HepG2 (cell line): ENCODE results near the gene C21orf58. TPM values are rescaled to one million over a fixed set of nuclear protein-coding genes. Genes with fewer than 3 reads are reported as not detected.
A peak's percentile ranks its signal among the peaks of the same experiment; 100 is the strongest.

Source experiments
- ATAC-seq: fragments of 200-7000 bp; cut with Tn5 transposase; 3 replicates; pipeline ENCODE4 v1.9.1; 2020; ENCODE audit warnings: mild to moderate bottlenecking, moderate library complexity
- BruUV-seq: library from RNA; stranded (reverse); fragments of 400-500 nt; replicated peaks from 2 replicates; lab custom pipeline; 2021; lab: Mats Ljungman, UMichigan
- CTCF ChIA-PET: fragments of 300-600 bp; formaldehyde crosslinking; extraction: SDS; loops from one replicate; lab custom pipeline; 2021; ENCODE audit warnings: low total read pairs, inconsistent platforms, low intra/inter-chr PET ratio; lab: Yijun Ruan, JAX
- POLR2A ChIA-PET: fragments of 350-600 bp; sonication (Branson Sonifier 250); formaldehyde crosslinking; loops from one replicate; lab custom pipeline; 2020; ENCODE audit warnings: antibody characterized with exemption, inconsistent platforms; lab: Yijun Ruan, JAX
- DNase-seq: peaks from one replicate; pipeline ENCODE4 v3.0.0-alpha.2; 2015; ENCODE audit warnings: low spot score
- FAIRE-seq: peaks from 3 replicates; lab custom pipeline; 2011; peaks lifted over from hg19 to GRCh38; lab: Jason Lieb, UNC
- H2AFZ ChIP-seq: one replicate; pipeline ENCODE4 v1.6.1; 2011; ENCODE audit warnings: low read length, inconsistent platforms
- H3K27ac ChIP-seq: fragments of 300-600 bp; 3 replicates; pipeline ENCODE4 v1.8.0; 2011; ENCODE audit warnings: mixed run types, mild to moderate bottlenecking, mixed read lengths, low read length, inconsistent platforms; ENCODE audit not compliant: insufficient read depth; ENCODE audit errors: extremely low read length
- H3K27me3 ChIP-seq, 2 experiments: fragments of 200-600 bp in 1 of 2; 2 replicates in 1 of 2; 3 replicates in 1 of 2; pipeline versions ENCODE4 v1.6.0 to v1.8.0; 2011; ENCODE audit warnings: low read length in 2 of 2, mild to moderate bottlenecking in 2 of 2, moderate library complexity in 2 of 2, inconsistent platforms in 1 of 2; ENCODE audit not compliant: insufficient read depth in 2 of 2, control insufficient read depth in 1 of 2
- H3K36me3 ChIP-seq, 2 experiments: fragments of 200-600 bp in 1 of 2; replicated peaks in 1 of 2; 2 replicates in 1 of 2; 3 replicates in 1 of 2; pipeline versions ENCODE4 v1.5.1 to v1.8.0; 2011; ENCODE audit warnings: low read length in 2 of 2, inconsistent platforms in 1 of 2; ENCODE audit not compliant: insufficient read depth in 2 of 2, control insufficient read depth in 1 of 2
- H3K4me1 ChIP-seq: 2 replicates; pipeline ENCODE4 v1.5.1; 2012; ENCODE audit warnings: low read length, inconsistent platforms; ENCODE audit not compliant: insufficient read depth
- H3K4me2 ChIP-seq: 2 replicates; pipeline ENCODE4 v1.6.0; 2011; ENCODE audit warnings: low read depth, low read length, inconsistent platforms
- H3K4me3 ChIP-seq, 3 experiments: fragments of 200-600 bp in 1 of 3; sonication (generic), shearing (Covaris generic) in 1 of 3; replicated peaks in 1 of 3; 2 replicates each; pipeline ENCODE4 v1.5.1; 2011 to 2016; ENCODE audit warnings: low read length in 3 of 3, inconsistent platforms in 2 of 3, low read depth in 2 of 3, mild to moderate bottlenecking in 2 of 3, control low read depth in 1 of 3, mixed read lengths in 1 of 3; ENCODE audit not compliant: insufficient read depth in 1 of 3
- H3K79me2 ChIP-seq: one replicate; pipeline ENCODE4 v1.6.1; 2011; ENCODE audit warnings: low read length, inconsistent platforms; ENCODE audit not compliant: insufficient read depth
- H3K9ac ChIP-seq: 2 replicates; pipeline ENCODE4 v1.6.0; 2011; ENCODE audit warnings: mild to moderate bottlenecking, low read depth, low read length, inconsistent platforms; ENCODE audit not compliant: insufficient read depth
- H3K9me3 ChIP-seq: 2 replicates; pipeline ENCODE4 v1.5.1; 2012; ENCODE audit warnings: mild to moderate bottlenecking, low read length
- H4K20me1 ChIP-seq: 2 replicates; pipeline ENCODE4 v1.6.0; 2011; ENCODE audit warnings: inconsistent platforms, mild to moderate bottlenecking, low read length, moderate library complexity; ENCODE audit not compliant: insufficient read depth
- AGO2 ChIP-seq: fragments of 200-400 bp; formaldehyde crosslinking; optimal IDR thresholded peaks from 2 replicates; pipeline ENCODE3; 2017; ENCODE audit warnings: mild to moderate bottlenecking, low read depth, low read length, moderate library complexity
- FLYWCH1 ChIP-seq: sonication (generic); formaldehyde crosslinking; IDR thresholded peaks from 2 replicates; pipeline ENCODE4 v1.8.1; 2023; ENCODE audit warnings: mild to moderate bottlenecking, missing genetic modification reagents
- IKZF1 ChIP-seq: fragments of 450-650 bp; IDR thresholded peaks from 2 replicates; pipeline ENCODE4 v1.7.1; 2016
- RFXANK ChIP-seq: IDR thresholded peaks from 2 replicates; pipeline ENCODE4 v1.6.1; 2016
- TCF12 ChIP-seq, 2 experiments: fragments of 450-650 bp in 1 of 2; sonication (generic) in 1 of 2; formaldehyde crosslinking in 1 of 2; IDR thresholded peaks; 2 replicates each; pipeline versions ENCODE4 v1.6.1 to v1.8.0; 2017 to 2022; ENCODE audit warnings: antibody characterized with exemption in 1 of 2, mild to moderate bottlenecking in 1 of 2, missing genetic modification reagents in 1 of 2, moderate library complexity in 1 of 2
- ZFP36L2 ChIP-seq: sonication (generic); formaldehyde crosslinking; IDR thresholded peaks from 2 replicates; pipeline ENCODE4 v1.4.0; 2020; ENCODE audit warnings: missing genetic modification reagents
- ZNF629 ChIP-seq: sonication (generic); formaldehyde crosslinking; conservative IDR thresholded peaks from 2 replicates; pipeline ENCODE4 v1.5.0; 2020; ENCODE audit warnings: missing genetic modification reagents
- WGBS: methylation state at CpG from one replicate; pipeline ENCODE4 v1.1.6; 2017; ENCODE audit warnings: low lambda C conversion rate; 5-methylcytosine and 5-hydroxymethylcytosine counted together
- in situ Hi-C: cut with HindIII; loops from 2 replicates; pipeline ENCODE4 v1.10.0; 2017; ENCODE audit warnings: low pct_unique_long_range_greater_than_20kb; ENCODE audit not compliant: extremely low pct_ligation_motif_present
- intact Hi-C: fragments of 100-400 bp; cut with micrococcal nuclease; formaldehyde crosslinking; loops from one replicate; pipeline ENCODE4 v1.10.0; 2022; ENCODE audit not compliant: unreplicated experiment
- polyA plus RNA-seq, 8 experiments: library from polyadenylated mRNA; depleted of rRNA in 3 of 8; stranded (reverse) in 7 of 8; unstranded in 1 of 8; fragments of >200 nt; fragmentation: Illumina TruSeq in 4 of 8; extraction: Trizol in 4 of 8; gene quantifications; 2 replicates each; pipeline versions ENCODE4 v1.2.1 to v1.2.3, GENCODE V29; 2011 to 2016; ENCODE audit warnings: low read depth in 4 of 8, missing spikeins in 1 of 8, mixed read lengths in 1 of 8; ENCODE audit not compliant: insufficient read depth in 1 of 8
- total RNA-seq, 5 experiments: library from RNA; depleted of rRNA; stranded (reverse); fragments of >200 nt; fragmentation: Illumina TruSeq; extraction: Trizol; gene quantifications; 2 replicates each; pipeline ENCODE4 v1.2.3, GENCODE V29; 2016; ENCODE audit warnings: low read depth in 1 of 5
- TF ChIP-seq, protein P1 (sequence below): sonication (generic); formaldehyde crosslinking; IDR thresholded peaks from 2 replicates; pipeline ENCODE4 v1.5.1; 2020; ENCODE audit warnings: mild to moderate bottlenecking, missing genetic modification reagents, moderate library complexity
- TF ChIP-seq, protein P2 (sequence below): sonication (generic); formaldehyde crosslinking; conservative IDR thresholded peaks from 2 replicates; pipeline ENCODE4 v1.8.0; 2022; ENCODE audit warnings: low read depth, missing genetic modification reagents

C21orf58 gene
- total and polyA plus RNA-seq, 2 of the 13 experiments (the other 11 are each of a cell fraction or from before 2014, with no cell fraction given): 3.5 to 6.8 TPM

DNA sequence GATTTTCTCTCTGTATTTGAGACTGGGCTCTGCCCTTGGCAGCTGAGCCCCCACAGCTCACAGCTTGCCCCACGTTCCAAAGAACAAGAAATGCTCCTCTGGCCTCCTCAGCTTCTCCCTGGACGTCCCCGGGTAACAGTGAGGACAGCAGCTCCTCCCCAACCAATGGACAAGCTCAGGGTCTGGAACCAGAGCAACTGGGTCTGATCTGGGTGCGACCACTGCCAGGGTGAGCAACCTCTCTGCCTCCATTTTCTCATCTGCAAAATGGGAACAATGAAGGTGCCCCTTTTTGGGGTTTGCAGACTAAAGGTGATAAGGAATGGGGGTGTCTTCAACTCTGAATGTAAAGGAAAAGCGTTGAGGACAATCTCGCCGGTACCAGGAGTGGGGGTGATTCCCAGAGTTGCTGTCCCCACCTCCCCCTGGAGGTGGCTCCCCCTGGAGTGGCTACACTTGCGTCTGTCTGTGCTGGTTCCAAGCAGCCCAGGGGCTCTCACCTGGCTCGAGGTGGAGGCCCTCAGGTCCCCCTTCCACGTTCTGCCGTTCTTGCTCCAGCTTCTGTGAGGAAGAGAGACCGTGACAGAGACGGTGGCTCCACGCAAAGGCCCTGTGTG lies 6.9 kb downstream of the C21orf58 start:
- BruUV-seq: no TSS peak

DNA sequence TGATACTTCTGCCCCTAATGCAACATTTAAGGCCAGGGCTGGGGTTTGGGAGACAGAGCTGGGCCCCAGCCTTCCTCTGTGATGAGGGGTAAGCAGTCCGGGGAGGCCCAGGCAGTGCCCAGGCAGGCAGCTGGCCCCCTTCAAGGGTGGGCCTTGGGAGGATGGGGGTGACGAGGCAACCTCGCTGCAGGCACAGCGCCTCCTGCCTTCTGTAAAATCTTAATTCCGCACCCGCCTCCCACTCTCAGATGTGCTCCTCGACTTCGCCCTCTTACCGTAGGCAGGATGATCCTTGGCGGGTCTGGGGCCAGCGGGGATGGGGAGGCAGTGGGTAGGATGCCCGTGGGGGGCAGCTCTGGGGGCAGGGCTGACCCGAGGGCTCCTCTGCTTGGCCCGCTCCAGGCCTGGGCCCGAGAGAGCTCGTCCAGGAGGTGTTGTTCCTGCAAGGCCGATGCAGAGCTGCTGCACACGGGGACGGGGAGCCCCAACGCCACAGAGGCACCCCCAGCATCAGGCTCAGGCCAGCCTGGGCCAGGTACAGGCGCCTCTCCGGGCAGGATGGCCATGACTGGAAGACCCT lies 9.1 kb downstream of the C21orf58 start:
- no peak overlapping the region for H3K4me3 ChIP-seq
- FAIRE-seq (no peak), ATAC-seq (no peak), DNase-seq (no peak)
- no peaks in the 10 kb centered on the region for H3K27me3 ChIP-seq
- BruUV-seq: no TSS peak
- no peak overlapping the region for H3K4me2 ChIP-seq
- no peak overlapping the region for H2AFZ ChIP-seq
- no peak overlapping the region for H3K27ac ChIP-seq
- ChIA-PET POLR2A (no interaction called here), CTCF (no interaction called here)
- H3K36me3 ChIP-seq: peaks cover 0 to 1% of the 10 kb centered on the region in 2 experiments; a peak in 1 of 5 replicates
- 91% methylated on average over 12 of the region's 22 CpGs for WGBS
- in situ Hi-C loops (no loop called here), intact Hi-C loops (no loop called here)
- no peak overlapping the region for H3K9ac ChIP-seq
- peaks cover 14% of the 10 kb centered on the region for H3K4me1 ChIP-seq
- no peaks in the 10 kb centered on the region for H3K9me3 ChIP-seq
- no peaks in the 10 kb centered on the region for H3K79me2 ChIP-seq
- no peaks in the 10 kb centered on the region for H4K20me1 ChIP-seq
- TF ChIP-seq TCF12 (IDR thresholded peaks at IDR 0.05) (no peak), TCF12 (CRISPR knock-in tag; IDR thresholded peaks at IDR 0.05) (no peak), FLYWCH1 (CRISPR knock-in tag) (no peak), AGO2 (peak; percentile 26), ZFP36L2 (CRISPR knock-in tag) (no peak)
- TF ChIP-seq, protein P1, sequence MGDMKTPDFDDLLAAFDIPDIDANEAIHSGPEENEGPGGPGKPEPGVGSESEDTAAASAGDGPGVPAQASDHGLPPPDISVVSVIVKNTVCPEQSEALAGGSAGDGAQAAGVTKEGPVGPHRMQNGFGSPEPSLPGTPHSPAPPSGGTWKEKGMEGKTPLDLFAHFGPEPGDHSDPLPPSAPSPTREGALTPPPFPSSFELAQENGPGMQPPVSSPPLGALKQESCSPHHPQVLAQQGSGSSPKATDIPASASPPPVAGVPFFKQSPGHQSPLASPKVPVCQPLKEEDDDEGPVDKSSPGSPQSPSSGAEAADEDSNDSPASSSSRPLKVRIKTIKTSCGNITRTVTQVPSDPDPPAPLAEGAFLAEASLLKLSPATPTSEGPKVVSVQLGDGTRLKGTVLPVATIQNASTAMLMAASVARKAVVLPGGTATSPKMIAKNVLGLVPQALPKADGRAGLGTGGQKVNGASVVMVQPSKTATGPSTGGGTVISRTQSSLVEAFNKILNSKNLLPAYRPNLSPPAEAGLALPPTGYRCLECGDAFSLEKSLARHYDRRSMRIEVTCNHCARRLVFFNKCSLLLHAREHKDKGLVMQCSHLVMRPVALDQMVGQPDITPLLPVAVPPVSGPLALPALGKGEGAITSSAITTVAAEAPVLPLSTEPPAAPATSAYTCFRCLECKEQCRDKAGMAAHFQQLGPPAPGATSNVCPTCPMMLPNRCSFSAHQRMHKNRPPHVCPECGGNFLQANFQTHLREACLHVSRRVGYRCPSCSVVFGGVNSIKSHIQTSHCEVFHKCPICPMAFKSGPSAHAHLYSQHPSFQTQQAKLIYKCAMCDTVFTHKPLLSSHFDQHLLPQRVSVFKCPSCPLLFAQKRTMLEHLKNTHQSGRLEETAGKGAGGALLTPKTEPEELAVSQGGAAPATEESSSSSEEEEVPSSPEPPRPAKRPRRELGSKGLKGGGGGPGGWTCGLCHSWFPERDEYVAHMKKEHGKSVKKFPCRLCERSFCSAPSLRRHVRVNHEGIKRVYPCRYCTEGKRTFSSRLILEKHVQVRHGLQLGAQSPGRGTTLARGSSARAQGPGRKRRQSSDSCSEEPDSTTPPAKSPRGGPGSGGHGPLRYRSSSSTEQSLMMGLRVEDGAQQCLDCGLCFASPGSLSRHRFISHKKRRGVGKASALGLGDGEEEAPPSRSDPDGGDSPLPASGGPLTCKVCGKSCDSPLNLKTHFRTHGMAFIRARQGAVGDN (CRISPR knock-in tag): no peak

More for the DNA sequence above, 6.9 kb downstream of the C21orf58 start:
- WGBS: 96% methylated on average over 13 of the region's 14 CpGs
- no peaks in the 10 kb centered on the region for H3K27me3 ChIP-seq
- TF ChIP-seq, protein P2, sequence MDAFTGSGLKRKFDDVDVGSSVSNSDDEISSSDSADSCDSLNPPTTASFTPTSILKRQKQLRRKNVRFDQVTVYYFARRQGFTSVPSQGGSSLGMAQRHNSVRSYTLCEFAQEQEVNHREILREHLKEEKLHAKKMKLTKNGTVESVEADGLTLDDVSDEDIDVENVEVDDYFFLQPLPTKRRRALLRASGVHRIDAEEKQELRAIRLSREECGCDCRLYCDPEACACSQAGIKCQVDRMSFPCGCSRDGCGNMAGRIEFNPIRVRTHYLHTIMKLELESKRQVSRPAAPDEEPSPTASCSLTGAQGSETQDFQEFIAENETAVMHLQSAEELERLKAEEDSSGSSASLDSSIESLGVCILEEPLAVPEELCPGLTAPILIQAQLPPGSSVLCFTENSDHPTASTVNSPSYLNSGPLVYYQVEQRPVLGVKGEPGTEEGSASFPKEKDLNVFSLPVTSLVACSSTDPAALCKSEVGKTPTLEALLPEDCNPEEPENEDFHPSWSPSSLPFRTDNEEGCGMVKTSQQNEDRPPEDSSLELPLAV (CRISPR knock-in tag): no peak
- TF ChIP-seq ZNF629: peak; percentile 68
- no peak for TF ChIP-seq RFXANK (CRISPR knock-in tag)
- no peak for TF ChIP-seq IKZF1
- peaks cover 29% of the 10 kb centered on the region for H3K4me1 ChIP-seq
- peaks cover 0 to 1% of the 10 kb centered on the region in 2 experiments; a peak in 1 of 5 replicates for H3K36me3 ChIP-seq
- no peaks in the 10 kb centered on the region for H4K20me1 ChIP-seq
- FAIRE-seq: no peak
- no peak overlapping the region for H3K4me2 ChIP-seq
- ChIA-PET CTCF (no interaction called here), POLR2A (no interaction called here)
- no peak overlapping the region for H3K9ac ChIP-seq
- no peak overlapping the region for H3K4me3 ChIP-seq
- in situ Hi-C loops: no loop called here
- no peak overlapping the region for H2AFZ ChIP-seq
- H3K79me2 ChIP-seq: peaks cover 12% of the 10 kb centered on the region
- ATAC-seq: no peak
- intact Hi-C loops: no loop called here
- H3K9me3 ChIP-seq: no peaks in the 10 kb centered on the region
- no peak overlapping the region for H3K27ac ChIP-seq
- no peak for DNase-seq
